HG02840 (cell line): Measurements from ENCODE around the gene LRRC56.
"Not testable (repeated sequence)": the region's sequence is repeated elsewhere in the genome, so short reads cannot be mapped to it uniquely, and the experiment has no call there.

Source experiments
- ATAC-seq: cut with Tn5 transposase; IDR thresholded peaks from one replicate; pipeline ENCODE4 v1.9.1; 2021; ENCODE audit warnings: mild to moderate bottlenecking, moderate library complexity, moderate number of reproducible peaks; ENCODE audit not compliant: unreplicated experiment, low FRiP score

The LRRC56 gene

DNA sequence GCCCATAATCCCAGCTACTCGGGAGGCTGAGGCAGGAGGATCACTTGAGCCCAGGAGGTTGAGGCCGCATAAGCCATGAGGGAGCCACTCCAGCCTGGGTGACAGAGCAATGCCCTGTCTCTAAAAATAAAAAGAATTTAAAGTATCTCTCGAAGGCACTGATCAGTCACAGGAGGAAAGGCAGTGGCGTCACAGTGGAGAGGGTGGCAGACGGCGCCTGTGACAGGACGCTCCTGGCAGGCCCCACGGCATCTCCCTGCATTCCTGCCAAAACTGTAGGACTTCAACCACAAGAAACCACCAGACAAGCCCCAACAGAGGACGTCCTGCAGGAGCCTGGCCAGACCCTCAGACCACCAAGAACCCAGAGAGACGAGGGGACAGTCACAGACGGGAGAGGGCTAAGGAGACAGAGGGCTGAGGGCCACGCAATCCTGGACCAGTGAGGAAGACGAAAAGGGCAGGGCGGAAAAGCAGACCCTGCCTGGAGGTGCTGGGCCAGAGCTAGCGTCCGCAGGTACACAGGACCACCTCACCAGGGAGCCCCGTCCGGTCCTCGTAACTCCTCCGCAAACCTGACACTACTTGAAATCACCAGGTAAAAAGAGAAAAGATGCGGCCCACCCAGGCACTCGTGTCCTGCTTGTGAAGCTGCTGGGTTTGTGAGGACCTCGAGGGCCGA is 36.2 kb upstream of the LRRC56 start:
- no peak for ATAC-seq

- no peak for ATAC-seq
Observed at GRCh38 chr11:501683-502287, 35.5 kb upstream of the LRRC56 start.

DNA sequence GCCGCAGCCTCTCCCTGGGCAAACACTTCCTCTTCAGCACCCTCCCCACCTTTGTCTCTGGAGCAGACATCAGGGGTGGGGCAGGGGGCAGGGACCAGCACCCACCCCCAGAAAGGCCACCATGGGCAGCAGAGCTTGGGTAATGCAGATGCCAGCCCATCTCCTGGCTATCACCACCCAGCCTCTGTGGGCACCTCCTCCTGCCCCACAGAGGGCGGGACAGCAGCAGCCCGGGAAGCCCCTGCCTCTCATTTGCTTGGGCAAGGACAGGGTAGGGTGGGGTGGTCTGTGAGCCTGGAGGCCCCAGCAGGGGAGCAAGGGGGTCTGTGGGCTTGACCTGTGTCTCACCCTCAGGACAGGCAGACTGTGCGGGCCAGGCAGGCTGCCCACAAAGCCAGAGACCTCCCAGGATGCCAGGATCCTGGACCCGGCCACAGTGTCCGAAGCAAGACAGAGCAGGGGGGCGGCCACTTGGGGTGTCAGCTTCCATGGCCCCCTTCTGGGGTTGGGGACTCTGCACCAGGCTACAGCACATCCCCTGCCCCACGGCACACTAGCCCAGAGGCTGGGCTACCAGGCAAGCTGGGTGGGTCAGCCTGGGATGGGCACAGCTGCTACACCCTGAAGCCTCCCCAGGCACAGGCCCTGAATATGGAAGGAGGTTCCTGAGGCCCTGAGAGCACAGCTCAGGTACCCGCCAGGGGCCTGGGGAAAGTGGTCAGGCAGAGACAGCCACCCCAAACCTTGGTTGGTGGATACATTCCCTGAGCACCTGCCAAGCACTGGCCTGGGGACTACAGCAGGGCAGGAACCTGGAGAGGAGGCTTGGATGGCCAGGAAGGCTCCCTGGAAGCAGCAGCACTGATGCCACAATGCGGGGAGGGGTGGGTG is 34.8 kb upstream of the LRRC56 start:
- ATAC-seq: no peak

- no peak for ATAC-seq
Observed at GRCh38 chr11:503179-503981, 33.9 kb upstream of the LRRC56 start.

GRCh38 chr11:504053-504993 is 33.0 kb upstream of the LRRC56 start:
- ATAC-seq: no peak

DNA sequence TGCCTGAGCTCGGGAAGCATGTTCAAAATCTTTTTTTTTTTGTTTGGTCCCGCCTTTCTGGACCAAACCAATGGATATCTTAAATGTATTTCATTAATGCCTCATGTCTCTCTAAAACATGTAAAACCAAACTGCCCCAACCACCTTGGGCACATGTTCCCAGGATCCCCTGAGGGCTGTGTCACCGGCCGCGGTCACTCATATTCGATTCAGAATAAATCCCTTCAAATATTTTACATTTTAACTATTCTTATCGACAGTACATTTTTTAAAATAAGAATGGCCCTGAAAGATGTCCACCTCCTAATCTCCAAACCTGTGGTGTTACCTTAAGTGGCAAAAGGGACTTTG is 32.4 kb upstream of the LRRC56 start:
- no peak for ATAC-seq

- peak; percentile 77 for ATAC-seq
Observed at GRCh38 chr11:506238-506994, 30.9 kb upstream of the LRRC56 start.

DNA sequence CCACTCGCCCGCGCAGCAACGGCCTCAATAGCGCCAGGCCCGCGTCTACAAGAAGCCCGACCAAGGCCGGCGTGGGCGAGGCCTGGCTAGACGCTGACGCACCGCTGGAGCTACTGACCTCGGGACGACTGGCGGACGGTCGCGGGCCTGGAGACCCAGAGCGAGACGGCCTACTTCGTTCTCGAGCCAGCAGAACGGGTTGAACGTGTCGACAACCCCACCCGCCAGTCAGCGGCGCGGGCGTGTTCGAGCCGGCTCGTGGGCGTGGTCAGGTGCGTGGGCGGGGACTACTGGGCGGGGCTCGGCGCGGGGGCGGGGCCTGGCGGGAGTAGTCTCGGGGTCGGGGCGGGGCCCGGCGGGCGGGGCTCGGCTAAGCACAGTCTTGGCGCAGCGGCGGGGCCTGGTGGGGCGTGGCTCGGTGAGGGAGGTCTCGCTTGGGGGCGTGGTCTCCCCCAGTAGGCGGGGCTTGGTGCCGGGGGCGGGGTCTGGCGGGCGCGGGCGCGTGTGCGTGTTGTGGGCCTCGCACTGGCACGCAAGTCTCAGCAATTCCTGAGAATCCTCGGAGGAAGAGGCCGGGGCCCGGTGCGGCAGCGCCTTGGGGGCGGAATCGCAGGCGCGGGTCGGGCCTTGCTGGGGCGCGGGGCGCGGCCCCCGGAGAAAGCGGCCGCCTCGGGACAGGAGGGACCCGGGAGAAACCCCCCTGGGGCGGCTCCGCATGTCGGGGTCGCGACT is 30.2 kb upstream of the LRRC56 start, which contains the start of gene RNH1:
RNH1 (minus strand) TSS at position 248 of the 732 bp plus-strand sequence. CDS start 5,080 bp downstream, outside the sequence.
- peak; percentile 43 for ATAC-seq

- no peak for ATAC-seq
Observed at GRCh38 chr11:507727-508515, 29.4 kb upstream of the LRRC56 start.

DNA sequence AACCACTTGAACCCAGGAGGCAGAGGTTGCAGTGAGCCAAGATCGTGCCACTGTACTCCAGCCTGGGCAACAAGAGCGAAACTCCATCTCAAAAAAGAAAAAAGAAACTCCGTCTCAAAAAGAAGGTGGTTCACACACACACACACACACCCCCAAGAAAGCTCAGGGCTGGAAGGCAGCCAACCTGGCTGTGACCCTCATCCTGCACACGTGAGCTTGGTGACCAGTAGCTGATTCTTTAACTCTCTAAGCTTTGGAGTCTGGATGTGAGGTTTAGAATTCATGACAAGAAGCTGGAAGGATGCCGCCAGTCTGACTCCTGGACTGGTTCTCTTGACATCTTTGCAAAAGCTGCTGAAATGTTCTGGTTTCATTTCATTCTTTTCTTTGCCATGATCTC is 28.4 kb upstream of the LRRC56 start:
- no peak for ATAC-seq

GRCh38 chr11:512761-513595 is 24.3 kb upstream of the LRRC56 start:
- ATAC-seq: no peak

GRCh38 chr11:514606-515005 is 22.7 kb upstream of the LRRC56 start:
- no peak for ATAC-seq

GRCh38 chr11:515131-515530 is 22.2 kb upstream of the LRRC56 start:
- ATAC-seq: no peak

GRCh38 chr11:516400-516799 is 20.9 kb upstream of the LRRC56 start:
- ATAC-seq: no peak

DNA sequence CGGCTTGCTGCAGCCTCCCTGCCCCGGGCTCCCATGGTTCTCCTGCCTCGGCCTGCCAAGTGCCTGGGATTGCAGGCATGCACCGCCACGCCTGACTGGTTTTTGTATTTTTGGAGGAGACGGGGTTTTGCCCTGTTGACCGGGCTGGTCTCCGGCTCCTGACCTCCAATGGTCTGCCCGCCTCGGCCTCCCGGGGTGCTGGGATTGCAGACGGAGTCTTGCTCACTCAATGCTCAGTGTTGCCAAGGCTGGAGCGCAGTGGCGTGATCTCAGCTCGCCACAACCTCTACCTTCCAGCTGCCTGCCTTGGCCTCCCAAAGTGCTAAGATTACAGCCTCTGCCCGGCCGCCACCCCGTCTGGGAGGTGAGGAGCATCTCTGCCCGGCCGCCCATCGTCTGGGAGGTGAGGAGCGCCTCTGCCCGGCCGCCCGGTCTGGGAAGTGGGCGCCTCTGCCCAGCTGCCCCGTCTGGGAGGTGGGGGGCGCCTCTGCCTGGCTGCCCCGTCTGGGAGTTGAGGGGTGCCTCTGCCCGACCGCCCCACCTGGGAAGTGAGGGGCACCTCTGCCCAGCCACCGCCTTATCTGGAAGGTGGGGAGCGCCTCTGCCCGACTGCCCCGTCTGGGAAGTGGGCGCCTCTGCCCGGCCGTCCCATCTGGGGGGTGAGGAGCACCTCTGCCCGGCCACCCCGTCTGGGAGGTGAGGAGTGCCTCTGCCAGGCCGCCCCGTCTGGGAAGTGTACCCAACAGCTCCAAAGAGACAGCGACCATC is 20.2 kb upstream of the LRRC56 start:
- not testable (repeated sequence) for ATAC-seq
